NCI-H1694 treated with DMSO at 0.1 percent for 48 hours (cell line): ENCODE data around the gene ADGRG3.

Experiments used
- DNase-seq: peaks from one replicate; lab custom pipeline; 2025; lab: John Stamatoyannopoulos, UW

ADGRG3 gene

DNA sequence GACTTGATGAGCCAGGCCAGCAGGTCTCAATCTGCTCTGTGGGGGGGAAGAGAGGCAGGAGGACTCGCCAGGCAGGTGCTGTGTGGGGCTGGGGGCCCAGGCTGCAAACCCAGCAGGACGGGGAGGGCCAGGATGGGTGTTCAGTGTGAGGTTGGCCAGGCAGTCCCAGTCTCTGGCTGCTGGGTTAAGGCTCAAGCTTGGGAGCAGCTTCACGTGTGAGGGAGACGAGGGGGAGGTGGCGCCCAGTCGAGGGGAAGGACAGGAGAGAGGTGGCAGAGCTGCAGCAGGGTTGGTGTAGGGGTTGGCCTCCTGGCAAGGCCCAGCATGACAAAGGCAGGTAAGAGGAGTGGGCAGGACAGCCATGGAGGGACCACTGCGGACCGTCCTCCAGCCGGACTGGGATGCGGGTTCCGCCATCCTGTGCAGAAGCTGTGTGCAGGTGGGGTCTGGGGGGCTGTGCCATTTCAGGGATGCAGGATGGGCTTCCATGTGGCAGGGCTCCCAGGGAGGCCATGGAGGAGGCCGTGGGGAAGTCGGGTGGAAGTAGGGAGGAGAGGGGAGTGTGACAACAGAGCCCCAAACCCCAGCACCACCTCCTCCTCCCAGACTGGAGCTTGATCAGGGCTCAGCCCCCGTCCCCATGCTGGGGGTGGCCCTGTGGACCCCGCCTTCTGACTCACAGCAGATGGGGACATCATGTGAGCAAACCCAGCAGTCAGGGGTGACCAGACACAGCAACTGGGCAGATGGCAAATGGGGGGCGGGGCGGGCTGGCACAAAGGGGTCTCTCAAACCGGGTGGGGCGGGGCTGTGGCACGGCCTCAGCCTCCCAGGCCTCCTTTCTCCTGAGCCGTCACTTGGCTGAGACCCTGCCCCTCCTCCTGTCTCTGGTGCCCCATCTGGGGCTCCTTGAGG, 36.9 kb upstream of the ADGRG3 start:
- peak; percentile 23 for DNase-seq

- DNase-seq = no peak
These were observed 35.5 kb upstream of the ADGRG3 start for GRCh38 chr16:57632568-57632967.

DNA sequence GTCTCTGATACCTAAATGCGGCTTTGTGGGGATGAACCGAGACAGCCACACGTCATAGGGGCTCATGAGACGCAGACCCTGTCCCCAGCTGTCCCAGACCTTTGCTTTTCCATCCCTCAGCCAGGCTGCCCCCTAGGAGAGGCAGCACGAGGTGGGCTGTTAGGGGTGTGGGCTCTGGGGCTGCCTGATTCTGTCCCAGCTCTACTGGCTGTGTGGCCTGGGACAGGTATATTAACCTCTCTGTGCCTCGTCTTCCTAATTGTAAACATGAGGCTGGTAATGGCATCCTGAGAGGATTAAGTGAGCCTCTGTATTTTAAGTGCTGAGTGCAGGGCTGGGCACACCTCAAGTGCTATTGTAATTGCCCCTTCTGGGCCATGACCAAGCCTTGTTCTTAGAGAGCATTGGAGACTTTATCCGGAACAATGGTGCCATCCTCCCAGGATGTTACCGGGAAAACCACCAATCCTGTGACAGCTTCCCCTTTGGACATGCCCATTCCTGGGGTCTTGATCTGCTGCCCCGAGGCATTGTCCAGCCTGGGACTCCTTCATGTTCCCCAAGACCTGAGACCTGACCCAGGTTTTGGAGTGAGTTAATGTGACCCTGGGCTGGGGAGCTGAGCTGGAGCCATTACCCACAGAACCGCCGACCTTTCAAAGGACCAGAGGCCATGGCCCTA, 34.6 kb upstream of the ADGRG3 start:
- no peak for DNase-seq

DNA sequence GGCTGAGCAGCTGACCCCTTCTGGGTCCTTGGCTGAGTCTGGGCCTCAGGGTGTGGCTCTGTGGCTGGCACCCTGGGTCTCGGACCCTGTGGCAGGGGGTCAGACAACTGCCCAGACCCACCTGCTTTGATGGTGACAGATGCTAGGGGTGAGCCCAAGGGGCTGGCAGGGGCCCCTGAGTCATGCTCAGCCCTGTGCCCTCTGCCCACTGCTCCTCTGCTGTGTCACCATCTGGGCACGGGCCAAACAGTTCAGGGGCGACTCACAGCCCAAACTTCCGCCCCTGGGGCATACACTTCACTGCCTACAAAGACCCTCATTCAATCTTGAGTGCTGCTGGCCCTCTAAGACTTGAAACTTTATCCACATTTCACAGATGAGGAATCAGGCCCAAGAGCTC, 33.9 kb upstream of the ADGRG3 start:
- no peak for DNase-seq

DNA sequence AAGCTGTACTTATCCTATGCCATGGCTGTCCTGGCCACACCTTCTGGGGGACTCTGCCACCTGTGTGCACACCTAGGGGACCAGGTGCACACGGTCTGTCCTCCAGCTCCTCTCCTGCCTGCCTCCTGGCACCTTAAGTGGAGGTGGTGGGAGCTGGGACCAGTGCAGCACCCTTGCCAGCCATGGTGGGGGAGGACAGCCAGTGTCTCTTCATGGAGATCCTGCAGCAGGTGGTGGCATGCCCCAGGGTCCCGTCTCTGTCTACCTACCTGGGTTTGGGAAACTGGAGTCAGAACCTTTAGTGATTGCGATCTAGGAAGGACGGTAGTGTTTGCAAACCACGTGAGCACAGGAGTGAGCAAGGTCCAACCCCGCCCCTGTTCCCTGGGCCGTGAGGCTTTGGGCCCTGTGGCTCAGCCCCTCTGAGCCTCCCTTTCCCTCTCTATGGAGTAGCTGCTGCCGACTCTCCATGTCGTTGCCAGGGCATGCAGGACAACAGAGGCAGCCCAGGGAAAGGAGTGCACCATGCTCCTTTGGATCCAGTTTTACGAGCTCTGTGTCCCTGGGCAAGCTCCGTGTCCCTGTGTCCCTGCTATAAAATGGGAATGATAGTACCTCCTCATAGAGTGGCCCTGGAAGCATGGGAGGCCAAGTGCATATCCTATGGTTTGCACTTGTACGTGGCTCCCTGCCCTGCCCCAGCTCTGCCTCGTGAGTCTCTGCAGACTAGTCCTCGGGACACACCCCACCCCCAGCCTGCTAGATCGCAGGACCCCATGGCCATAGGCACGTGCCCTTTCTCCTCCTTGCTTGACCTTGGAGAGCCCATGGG, 32.6 kb upstream of the ADGRG3 start:
- no peak for DNase-seq

DNA sequence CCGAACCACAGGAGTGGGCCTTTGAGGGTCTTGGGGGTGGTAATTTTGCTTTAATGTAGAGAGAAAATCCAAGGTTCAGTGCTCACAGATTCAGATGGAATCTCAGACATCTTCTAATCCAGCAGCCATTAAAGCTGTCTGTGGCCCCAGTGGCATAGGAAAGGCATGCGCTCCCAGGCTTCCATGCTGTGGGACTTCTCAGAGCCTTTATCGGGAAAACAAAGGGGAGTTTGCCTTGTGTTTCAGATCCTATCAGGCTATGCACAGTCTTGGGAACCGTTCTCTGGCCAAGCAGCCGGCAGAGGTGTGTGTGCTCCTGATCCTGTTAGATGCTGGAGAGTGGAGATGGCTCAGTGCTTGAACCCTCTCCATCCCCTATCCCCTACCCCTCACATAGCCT, 31.9 kb upstream of the ADGRG3 start:
- DNase-seq = no peak

DNA sequence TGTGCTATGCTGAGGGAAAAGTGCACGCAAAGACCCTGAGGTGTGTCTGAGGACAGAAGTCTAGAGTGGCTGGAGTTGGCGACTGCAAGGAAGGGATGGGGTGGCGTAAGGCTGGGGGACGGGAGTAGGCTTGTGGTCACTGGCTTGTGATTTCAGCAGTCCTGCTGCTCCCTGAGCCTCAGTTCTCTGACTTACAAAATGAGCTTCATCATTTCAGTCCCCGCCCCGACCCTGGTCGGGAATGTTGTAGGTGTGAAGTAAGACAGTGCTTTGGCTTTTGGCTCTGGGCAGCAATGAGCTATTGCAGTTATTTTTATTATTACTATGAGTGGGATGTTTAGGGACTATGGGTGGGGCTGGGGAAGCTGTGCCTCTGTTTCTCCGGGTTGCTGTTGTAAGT, 31.1 kb upstream of the ADGRG3 start:
- DNase-seq = no peak

GRCh38 chr16:57637424-57637823, 30.7 kb upstream of the ADGRG3 start:
- DNase-seq = no peak

- DNase-seq = no peak
These were observed 30.1 kb upstream of the ADGRG3 start for GRCh38 chr16:57637965-57638364.

DNA sequence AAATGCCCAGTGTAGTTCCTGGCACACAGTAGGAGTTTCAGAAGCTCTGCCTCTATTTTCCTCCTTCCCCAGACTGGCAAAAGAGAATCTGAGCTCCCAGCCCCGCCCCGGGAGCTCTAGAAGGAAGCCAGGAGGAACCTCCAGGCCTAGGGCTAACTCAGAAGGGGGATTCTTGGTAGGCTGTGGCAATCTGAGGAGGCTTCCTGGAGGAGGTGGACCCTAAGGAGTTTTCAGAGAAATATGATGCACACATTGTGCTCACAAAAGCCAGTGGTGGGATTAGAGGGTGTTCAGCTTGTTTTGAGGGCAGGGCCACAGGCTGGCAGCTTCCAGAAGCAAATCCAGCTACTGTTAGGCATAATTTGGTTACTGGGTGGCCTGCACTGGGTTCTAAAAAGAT, 29.7 kb upstream of the ADGRG3 start:
- no peak for DNase-seq

DNA sequence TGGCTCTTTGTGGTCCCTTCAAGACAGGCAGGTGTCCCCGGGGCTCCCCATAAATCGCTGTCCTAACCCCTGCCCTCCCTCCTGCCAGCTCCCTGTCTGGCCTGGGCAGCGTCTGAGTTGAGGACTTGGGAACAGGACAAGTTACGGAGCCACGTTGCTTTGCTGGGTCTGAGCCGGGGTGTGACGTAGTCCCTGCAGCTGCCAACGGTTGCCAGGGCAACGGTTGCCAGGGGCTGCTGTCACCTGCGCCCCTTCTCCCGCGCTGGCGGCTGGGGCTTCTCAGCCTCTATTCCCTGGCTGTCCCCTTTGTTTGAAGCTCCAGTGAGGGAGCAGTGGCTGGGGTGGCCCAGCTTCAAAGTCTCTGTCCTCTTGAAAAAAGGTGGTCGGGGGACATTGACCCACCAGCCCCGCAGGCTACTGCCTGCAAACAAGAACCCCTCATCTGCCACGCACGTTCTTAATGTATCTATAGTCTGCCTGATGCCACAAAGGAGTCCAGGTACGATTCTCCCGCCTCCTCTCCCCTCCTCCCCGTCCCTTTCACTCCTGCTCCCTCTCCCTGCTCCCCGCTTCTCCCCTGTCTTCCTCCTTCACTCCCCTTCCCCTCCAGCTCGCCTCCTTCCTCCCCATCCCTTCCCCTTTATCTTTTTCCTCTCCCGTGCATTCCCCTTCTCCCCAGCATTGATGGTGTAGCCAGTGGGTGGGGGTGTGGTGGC, 28.8 kb upstream of the ADGRG3 start:
- peak; percentile 35 for DNase-seq

- DNase-seq = no peak
These were observed 27.9 kb upstream of the ADGRG3 start for GRCh38 chr16:57640185-57640584.

GRCh38 chr16:57640612-57641011, 27.5 kb upstream of the ADGRG3 start:
- DNase-seq = no peak

- DNase-seq = no peak
These were observed 25.7 kb upstream of the ADGRG3 start for GRCh38 chr16:57642160-57643135.

- DNase-seq = no peak
These were observed 24.8 kb upstream of the ADGRG3 start for GRCh38 chr16:57643147-57643874.

- DNase-seq = no peak
These were observed 24.2 kb upstream of the ADGRG3 start for GRCh38 chr16:57643910-57644309.

GRCh38 chr16:57644383-57645014, 23.6 kb upstream of the ADGRG3 start:
- DNase-seq = no peak

DNA sequence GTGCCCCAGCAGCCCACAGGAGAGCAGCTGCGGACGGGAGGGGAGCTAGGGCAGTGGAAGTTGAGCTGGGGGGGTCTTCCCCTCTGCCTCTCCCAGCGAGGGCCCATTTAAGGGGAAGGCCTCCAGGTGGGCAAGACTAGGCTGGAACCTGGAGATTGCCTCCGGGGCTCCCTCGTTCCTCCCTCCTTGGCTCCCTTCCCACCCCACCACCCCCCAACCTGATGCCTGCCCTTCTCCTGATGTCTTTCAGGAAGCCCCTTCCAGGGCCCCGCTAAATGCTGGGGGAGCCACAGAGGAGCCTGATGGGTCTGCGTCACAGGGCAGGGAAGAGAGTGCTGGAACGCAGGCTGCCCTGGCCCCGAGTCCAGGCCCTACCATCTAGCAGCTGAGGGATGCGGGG, 22.9 kb upstream of the ADGRG3 start:
- DNase-seq = no peak

DNA sequence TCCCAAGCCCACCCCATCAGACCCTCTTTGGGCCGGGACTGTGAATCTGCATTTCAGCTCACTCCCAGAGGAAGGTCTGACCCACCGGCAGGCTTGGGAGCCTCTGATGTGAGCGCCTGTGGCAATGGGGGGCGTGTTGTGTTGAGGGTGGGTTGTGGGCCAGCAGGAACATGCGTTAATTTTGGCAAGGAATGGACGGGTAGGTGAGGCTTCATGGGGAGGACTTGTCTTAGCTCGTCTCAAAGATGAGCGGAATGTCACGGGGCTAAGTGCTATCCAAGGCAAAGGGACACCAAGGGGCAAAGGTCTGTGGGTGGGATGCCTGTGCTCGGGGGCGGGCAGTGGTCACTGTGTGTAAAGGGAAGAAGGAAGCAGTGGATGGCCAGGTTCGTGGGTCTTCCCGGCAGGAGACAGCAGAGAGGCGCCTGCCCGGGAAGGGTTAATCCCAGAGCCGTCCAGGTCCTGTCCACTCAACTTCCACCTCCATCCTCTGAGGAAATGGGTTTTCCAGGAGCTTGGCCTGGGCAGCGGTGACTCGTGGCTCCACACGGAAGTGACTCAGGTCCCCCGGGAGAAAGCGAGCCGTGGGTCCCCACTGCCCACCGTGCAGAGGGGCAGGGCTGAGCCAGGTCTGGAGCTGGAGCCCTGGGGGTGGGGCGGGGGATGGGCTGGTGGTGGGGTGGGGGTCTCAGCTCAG, 22.3 kb upstream of the ADGRG3 start:
- no peak for DNase-seq
